Measurements from ENCODE around the gene XYLT1.

DNA sequence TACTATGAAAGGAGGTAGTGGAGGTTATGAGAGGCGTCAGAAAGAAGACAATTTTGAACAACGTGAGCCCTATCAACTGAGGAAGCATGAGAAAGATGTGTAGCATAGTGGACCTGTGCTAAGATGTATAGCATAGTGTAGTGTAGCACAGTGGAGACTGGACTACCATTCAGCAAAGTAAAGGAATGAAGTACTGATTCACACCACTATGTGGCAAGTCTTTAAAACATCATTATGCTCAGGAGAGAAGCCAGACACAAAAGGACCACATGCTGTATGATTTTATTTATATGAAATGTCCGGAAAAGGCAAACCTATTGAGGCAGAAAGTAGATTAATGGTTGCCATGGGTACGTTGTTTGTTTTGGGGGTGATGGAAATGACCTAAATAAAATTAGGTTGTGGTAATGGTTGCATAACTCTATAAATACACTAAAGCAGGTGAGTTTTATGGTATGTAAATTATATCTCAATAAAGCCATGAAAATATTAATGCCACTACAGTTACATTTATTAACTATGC, 20.4 kb upstream of the XYLT1 start:
- TF ChIP-seq CTCF (IDR thresholded peaks at IDR 0.05) (no peak), POLR2A (IDR thresholded peaks at IDR 0.05) (no peak)
